HepG2 (cell line): ENCODE data around the gene SMAD1. TPM values are rescaled to one million over a fixed set of nuclear protein-coding genes. Genes with fewer than 3 reads are reported as not detected.
A peak's percentile ranks its signal among the peaks of the same experiment; 100 is the strongest.

Experiments
- ATAC-seq: fragments of 200-7000 bp; cut with Tn5 transposase; 3 replicates; pipeline ENCODE4 v1.9.1; 2020; ENCODE audit warnings: mild to moderate bottlenecking, moderate library complexity
- BruUV-seq: library from RNA; stranded (reverse); fragments of 400-500 nt; replicated peaks from 2 replicates; lab custom pipeline; 2021; lab: Mats Ljungman, UMichigan
- CTCF ChIA-PET: fragments of 300-600 bp; formaldehyde crosslinking; extraction: SDS; loops from one replicate; lab custom pipeline; 2021; ENCODE audit warnings: low total read pairs, inconsistent platforms, low intra/inter-chr PET ratio; lab: Yijun Ruan, JAX
- POLR2A ChIA-PET: fragments of 350-600 bp; sonication (Branson Sonifier 250); formaldehyde crosslinking; loops from one replicate; lab custom pipeline; 2020; ENCODE audit warnings: antibody characterized with exemption, inconsistent platforms; lab: Yijun Ruan, JAX
- DNase-seq: peaks from one replicate; pipeline ENCODE4 v3.0.0-alpha.2; 2015; ENCODE audit warnings: low spot score
- FAIRE-seq: peaks from 3 replicates; lab custom pipeline; 2011; peaks lifted over from hg19 to GRCh38; lab: Jason Lieb, UNC
- H2AFZ ChIP-seq: one replicate; pipeline ENCODE4 v1.6.1; 2011; ENCODE audit warnings: low read length, inconsistent platforms
- H3K27ac ChIP-seq: fragments of 300-600 bp; 3 replicates; pipeline ENCODE4 v1.8.0; 2011; ENCODE audit warnings: mixed run types, mild to moderate bottlenecking, mixed read lengths, low read length, inconsistent platforms; ENCODE audit not compliant: insufficient read depth; ENCODE audit errors: extremely low read length
- H3K27me3 ChIP-seq, 2 experiments: fragments of 200-600 bp in 1 of 2; 2 replicates in 1 of 2; 3 replicates in 1 of 2; pipeline versions ENCODE4 v1.6.0 to v1.8.0; 2011; ENCODE audit warnings: low read length in 2 of 2, mild to moderate bottlenecking in 2 of 2, moderate library complexity in 2 of 2, inconsistent platforms in 1 of 2; ENCODE audit not compliant: insufficient read depth in 2 of 2, control insufficient read depth in 1 of 2
- H3K36me3 ChIP-seq, 2 experiments: fragments of 200-600 bp in 1 of 2; replicated peaks in 1 of 2; 2 replicates in 1 of 2; 3 replicates in 1 of 2; pipeline versions ENCODE4 v1.5.1 to v1.8.0; 2011; ENCODE audit warnings: low read length in 2 of 2, inconsistent platforms in 1 of 2; ENCODE audit not compliant: insufficient read depth in 2 of 2, control insufficient read depth in 1 of 2
- H3K4me1 ChIP-seq: 2 replicates; pipeline ENCODE4 v1.5.1; 2012; ENCODE audit warnings: low read length, inconsistent platforms; ENCODE audit not compliant: insufficient read depth
- H3K4me2 ChIP-seq: 2 replicates; pipeline ENCODE4 v1.6.0; 2011; ENCODE audit warnings: low read depth, low read length, inconsistent platforms
- H3K4me3 ChIP-seq, 3 experiments: fragments of 200-600 bp in 1 of 3; sonication (generic), shearing (Covaris generic) in 1 of 3; replicated peaks in 1 of 3; 2 replicates each; pipeline ENCODE4 v1.5.1; 2011 to 2016; ENCODE audit warnings: low read length in 3 of 3, inconsistent platforms in 2 of 3, low read depth in 2 of 3, mild to moderate bottlenecking in 2 of 3, control low read depth in 1 of 3, mixed read lengths in 1 of 3; ENCODE audit not compliant: insufficient read depth in 1 of 3
- H3K79me2 ChIP-seq: one replicate; pipeline ENCODE4 v1.6.1; 2011; ENCODE audit warnings: low read length, inconsistent platforms; ENCODE audit not compliant: insufficient read depth
- H3K9ac ChIP-seq: 2 replicates; pipeline ENCODE4 v1.6.0; 2011; ENCODE audit warnings: mild to moderate bottlenecking, low read depth, low read length, inconsistent platforms; ENCODE audit not compliant: insufficient read depth
- H3K9me3 ChIP-seq: 2 replicates; pipeline ENCODE4 v1.5.1; 2012; ENCODE audit warnings: mild to moderate bottlenecking, low read length
- H4K20me1 ChIP-seq: 2 replicates; pipeline ENCODE4 v1.6.0; 2011; ENCODE audit warnings: inconsistent platforms, mild to moderate bottlenecking, low read length, moderate library complexity; ENCODE audit not compliant: insufficient read depth
- HDAC2 ChIP-seq: sonication (generic); formaldehyde crosslinking; IDR thresholded peaks from 2 replicates; pipeline ENCODE4 v1.4.0; 2020; ENCODE audit warnings: missing genetic modification reagents
- HES4 ChIP-seq: sonication (generic); formaldehyde crosslinking; IDR thresholded peaks from 2 replicates; pipeline ENCODE4 v1.9.0; 2021; ENCODE audit warnings: mild to moderate bottlenecking, missing genetic modification reagents, borderline replicate concordance
- TEF ChIP-seq: sonication (generic); formaldehyde crosslinking; IDR thresholded peaks from 2 replicates; pipeline ENCODE4 v1.5.0; 2020; ENCODE audit warnings: missing genetic modification reagents
- ZNF205 ChIP-seq: IDR thresholded peaks from 2 replicates; pipeline ENCODE4 v1.6.1; 2018; ENCODE audit warnings: missing biosample characterization, missing genetic modification reagents
- ZNF7 ChIP-seq: IDR thresholded peaks from 2 replicates; pipeline ENCODE4 v1.6.1; 2016; ENCODE audit warnings: missing biosample characterization, missing genetic modification reagents
- WGBS: methylation state at CpG from one replicate; pipeline ENCODE4 v1.1.6; 2017; ENCODE audit warnings: low lambda C conversion rate; 5-methylcytosine and 5-hydroxymethylcytosine counted together
- in situ Hi-C: cut with HindIII; loops from 2 replicates; pipeline ENCODE4 v1.10.0; 2017; ENCODE audit warnings: low pct_unique_long_range_greater_than_20kb; ENCODE audit not compliant: extremely low pct_ligation_motif_present
- intact Hi-C: fragments of 100-400 bp; cut with micrococcal nuclease; formaldehyde crosslinking; loops from one replicate; pipeline ENCODE4 v1.10.0; 2022; ENCODE audit not compliant: unreplicated experiment
- polyA plus RNA-seq, 8 experiments: library from polyadenylated mRNA; depleted of rRNA in 3 of 8; stranded (reverse) in 7 of 8; unstranded in 1 of 8; fragments of >200 nt; fragmentation: Illumina TruSeq in 4 of 8; extraction: Trizol in 4 of 8; gene quantifications; 2 replicates each; pipeline versions ENCODE4 v1.2.1 to v1.2.3, GENCODE V29; 2011 to 2016; ENCODE audit warnings: low read depth in 4 of 8, missing spikeins in 1 of 8, mixed read lengths in 1 of 8; ENCODE audit not compliant: insufficient read depth in 1 of 8
- total RNA-seq, 5 experiments: library from RNA; depleted of rRNA; stranded (reverse); fragments of >200 nt; fragmentation: Illumina TruSeq; extraction: Trizol; gene quantifications; 2 replicates each; pipeline ENCODE4 v1.2.3, GENCODE V29; 2016; ENCODE audit warnings: low read depth in 1 of 5

The SMAD1 gene
- total and polyA plus RNA-seq, 2 of the 13 experiments (the other 11 are each of a cell fraction or from before 2014, with no cell fraction given) = 12.7 to 16.6 TPM

GRCh38 chr4:145496292-145496691 is 14.6 kb downstream of the SMAD1 start (continued):
- TF ChIP-seq TEF (CRISPR knock-in tag) (no peak), ZNF205 (no peak)

GRCh38 chr4:145497199-145498149 is 15.8 kb downstream of the SMAD1 start:
- Histone ChIP-seq H3K36me3 (no peaks in the 10 kb centered on the region), H2AFZ (no peak overlapping the region), H3K79me2 (peaks cover 1% of the 10 kb centered on the region), H3K4me2 (no peak overlapping the region), H3K4me1 (no peaks in the 10 kb centered on the region), H3K4me3 (no peak overlapping the region), H3K9ac (no peak overlapping the region), H3K27me3 (no peaks in the 10 kb centered on the region), H3K27ac (no peak overlapping the region), H3K9me3 (no peaks in the 10 kb centered on the region), H4K20me1 (no peaks in the 10 kb centered on the region)
- no peak for ATAC-seq
- in situ Hi-C loops (no loop called here), intact Hi-C loops (loop anchor here (2.0 kb wide), 1 partner anchor 15 kb away; no protein-coding TSS in a partner anchor)
- DNase-seq = no peak
- BruUV-seq = no TSS peak
- ChIA-PET CTCF (no interaction called here), POLR2A (no interaction called here)
- TF ChIP-seq HES4 (no peak), HDAC2 (CRISPR knock-in tag) (no peak), ZNF7 (CRISPR knock-in tag) (peak; percentile 66)
- FAIRE-seq = no peak
- WGBS = 95% methylated on average over 9 of the region's 9 CpGs
